HG03064 (cell line): ENCODE data around the gene SRGAP1.

Experiments used
- ATAC-seq: cut with Tn5 transposase; IDR thresholded peaks from one replicate; pipeline ENCODE4 v1.9.1; 2021; ENCODE audit warnings: low read depth; ENCODE audit not compliant: unreplicated experiment

SRGAP1 gene

GRCh38 chr12:63958876-63959580 lies 114.5 kb downstream of the SRGAP1 start:
- ATAC-seq = no peak

- no peak for ATAC-seq
These were observed 116.5 kb downstream of the SRGAP1 start for GRCh38 chr12:63961048-63961447.

- ATAC-seq = no peak
These were observed 117.0 kb downstream of the SRGAP1 start for GRCh38 chr12:63961543-63961942.

GRCh38 chr12:63963868-63964267 lies 119.4 kb downstream of the SRGAP1 start:
- ATAC-seq = no peak

- no peak for ATAC-seq
These were observed 119.8 kb downstream of the SRGAP1 start for GRCh38 chr12:63964301-63964700.

- no peak for ATAC-seq
These were observed 121.6 kb downstream of the SRGAP1 start for GRCh38 chr12:63965936-63966605.

GRCh38 chr12:63966606-63966975 lies 122.1 kb downstream of the SRGAP1 start:
- no peak for ATAC-seq

GRCh38 chr12:63967358-63968145 lies 123.1 kb downstream of the SRGAP1 start:
- ATAC-seq = no peak

- ATAC-seq = no peak
These were observed 124.2 kb downstream of the SRGAP1 start for GRCh38 chr12:63968673-63969072.

GRCh38 chr12:63976902-63977395 lies 132.4 kb downstream of the SRGAP1 start:
- ATAC-seq = no peak

GRCh38 chr12:63977441-63977840 lies 132.9 kb downstream of the SRGAP1 start:
- no peak for ATAC-seq

- no peak for ATAC-seq
These were observed 134.0 kb downstream of the SRGAP1 start for GRCh38 chr12:63978519-63978918.

GRCh38 chr12:63980211-63980610 lies 135.7 kb downstream of the SRGAP1 start:
- no peak for ATAC-seq

GRCh38 chr12:63981343-63981742 lies 136.8 kb downstream of the SRGAP1 start:
- ATAC-seq = no peak

GRCh38 chr12:63982604-63983295 lies 138.2 kb downstream of the SRGAP1 start:
- ATAC-seq = no peak

GRCh38 chr12:63985456-63985855 lies 141.0 kb downstream of the SRGAP1 start:
- no peak for ATAC-seq

GRCh38 chr12:63985945-63986344 lies 141.4 kb downstream of the SRGAP1 start:
- no peak for ATAC-seq

- ATAC-seq = no peak
These were observed 144.9 kb downstream of the SRGAP1 start for GRCh38 chr12:63989301-63989845.

- ATAC-seq = no peak
These were observed 146.5 kb downstream of the SRGAP1 start for GRCh38 chr12:63990828-63991547.

GRCh38 chr12:63994704-63995103 lies 150.2 kb downstream of the SRGAP1 start:
- ATAC-seq = no peak
